ENCODE data around the gene MED12L.

The MED12L gene

GRCh38 chr3:151178208-151178845 lies 92.9 kb downstream of the MED12L start:
- ATAC-seq (ENCODE audit: low read depth): no peak
- H3K27ac ChIP-seq (ENCODE audit: poor library complexity, severe bottlenecking): no peak overlapping the region

GRCh38 chr3:151182349-151183079 lies 97.0 kb downstream of the MED12L start:
- ATAC-seq (ENCODE audit: low read depth) (no peak), DNase-seq (ENCODE audit: low spot score) (no peak)
- H3K27me3 ChIP-seq (ENCODE audit: insufficient read depth, poor library complexity, severe bottlenecking): no peaks in the 10 kb centered on the region
- no peaks in the 10 kb centered on the region for H3K4me1 ChIP-seq (ENCODE audit: insufficient read depth, poor library complexity, severe bottlenecking)
- no peak overlapping the region for H3K4me3 ChIP-seq (ENCODE audit: severe bottlenecking)
- H3K27ac ChIP-seq (ENCODE audit: poor library complexity, severe bottlenecking): no peak overlapping the region
- no peaks in the 10 kb centered on the region for H3K9me3 ChIP-seq (ENCODE audit: severe bottlenecking)
- H3K36me3 ChIP-seq (ENCODE audit: low read depth): no peaks in the 10 kb centered on the region
- no peak for TF ChIP-seq CTCF (IDR thresholded peaks at IDR 0.05; ENCODE audit: poor library complexity, severe bottlenecking)

More at GRCh38 chr3:151178208-151178845, 92.9 kb downstream of the MED12L start:
- TF ChIP-seq CTCF (IDR thresholded peaks at IDR 0.05; ENCODE audit: poor library complexity, severe bottlenecking): no peak
- Histone ChIP-seq H3K4me3 (ENCODE audit: severe bottlenecking) (no peak overlapping the region), H3K9me3 (ENCODE audit: severe bottlenecking) (no peaks in the 10 kb centered on the region), H3K4me1 (ENCODE audit: insufficient read depth, poor library complexity, severe bottlenecking) (no peaks in the 10 kb centered on the region), H3K36me3 (ENCODE audit: low read depth) (no peaks in the 10 kb centered on the region), H3K27me3 (ENCODE audit: insufficient read depth, poor library complexity, severe bottlenecking) (no peaks in the 10 kb centered on the region)
- no peak for DNase-seq (ENCODE audit: low spot score)

GRCh38 chr3:151183265-151183671 lies 97.8 kb downstream of the MED12L start:
- Histone ChIP-seq H3K27ac (ENCODE audit: poor library complexity, severe bottlenecking) (no peak overlapping the region), H3K27me3 (ENCODE audit: insufficient read depth, poor library complexity, severe bottlenecking) (no peaks in the 10 kb centered on the region), H3K9me3 (ENCODE audit: severe bottlenecking) (no peaks in the 10 kb centered on the region), H3K4me3 (ENCODE audit: severe bottlenecking) (no peak overlapping the region), H3K4me1 (ENCODE audit: insufficient read depth, poor library complexity, severe bottlenecking) (no peaks in the 10 kb centered on the region), H3K36me3 (ENCODE audit: low read depth) (no peaks in the 10 kb centered on the region)
- ATAC-seq (ENCODE audit: low read depth): no peak
- TF ChIP-seq CTCF (IDR thresholded peaks at IDR 0.05; ENCODE audit: poor library complexity, severe bottlenecking): no peak
- DNase-seq (ENCODE audit: low spot score): no peak

GRCh38 chr3:151191095-151191494 lies 105.6 kb downstream of the MED12L start:
- TF ChIP-seq CTCF (IDR thresholded peaks at IDR 0.05; ENCODE audit: poor library complexity, severe bottlenecking): no peak
- no peak for DNase-seq (ENCODE audit: low spot score)
- Histone ChIP-seq H3K27me3 (ENCODE audit: insufficient read depth, poor library complexity, severe bottlenecking) (no peaks in the 10 kb centered on the region), H3K4me3 (ENCODE audit: severe bottlenecking) (no peak overlapping the region), H3K9me3 (ENCODE audit: severe bottlenecking) (no peaks in the 10 kb centered on the region), H3K36me3 (ENCODE audit: low read depth) (no peaks in the 10 kb centered on the region), H3K4me1 (ENCODE audit: insufficient read depth, poor library complexity, severe bottlenecking) (no peaks in the 10 kb centered on the region), H3K27ac (ENCODE audit: poor library complexity, severe bottlenecking) (no peak overlapping the region)
- no peak for ATAC-seq (ENCODE audit: low read depth)

- H3K36me3 ChIP-seq (ENCODE audit: low read depth): no peaks in the 10 kb centered on the region
- no peak for ATAC-seq (ENCODE audit: low read depth)
These were observed 107.1 kb downstream of the MED12L start for GRCh38 chr3:151192545-151192944.

More at GRCh38 chr3:151192545-151192944, 107.1 kb downstream of the MED12L start:
- H3K27ac ChIP-seq (ENCODE audit: poor library complexity, severe bottlenecking): no peak overlapping the region
- no peak overlapping the region for H3K4me3 ChIP-seq (ENCODE audit: severe bottlenecking)
- TF ChIP-seq CTCF (IDR thresholded peaks at IDR 0.05; ENCODE audit: poor library complexity, severe bottlenecking): no peak
- DNase-seq (ENCODE audit: low spot score): no peak
- no peaks in the 10 kb centered on the region for H3K27me3 ChIP-seq (ENCODE audit: insufficient read depth, poor library complexity, severe bottlenecking)
- no peaks in the 10 kb centered on the region for H3K9me3 ChIP-seq (ENCODE audit: severe bottlenecking)
- H3K4me1 ChIP-seq (ENCODE audit: insufficient read depth, poor library complexity, severe bottlenecking): no peaks in the 10 kb centered on the region
